Spleen (tissue), 7 donors: ENCODE data around the gene OTX2.

ENCODE experiments used
- POLR2A ChIP-seq, 3 donors: fragments of 450-650 bp; IDR thresholded peaks; one replicate each; pipeline ENCODE4 v1.5.1; 2017; ENCODE audit warnings: antibody characterized with exemption in 3 of 3, mild to moderate bottlenecking in 1 of 3
- TF ChIP-seq, protein P1 (sequence below), 11 experiments: fragments of 200-600 bp in 7 of 11; fragments of 450-650 bp in 4 of 11; sonication (generic) in 4 of 11; IDR thresholded peaks in 8 of 11; conservative IDR thresholded peaks in 3 of 11; 1 replicate in 7 of 11; 2 replicates in 4 of 11; pipeline versions ENCODE4 v1.4.0 to v1.8.0; 2016 to 2021; ENCODE audit warnings: antibody characterized with exemption in 11 of 11, inconsistent platforms in 4 of 11, mild to moderate bottlenecking in 1 of 11
- donor health status: DM: no; HTN: no; CAD: no; lungs with moderate emphysema.
- donor health status: DM: no; HTN: no; CAD: no.
- donor health status: DM: no; HTN: no; CAD: no.

DNA sequence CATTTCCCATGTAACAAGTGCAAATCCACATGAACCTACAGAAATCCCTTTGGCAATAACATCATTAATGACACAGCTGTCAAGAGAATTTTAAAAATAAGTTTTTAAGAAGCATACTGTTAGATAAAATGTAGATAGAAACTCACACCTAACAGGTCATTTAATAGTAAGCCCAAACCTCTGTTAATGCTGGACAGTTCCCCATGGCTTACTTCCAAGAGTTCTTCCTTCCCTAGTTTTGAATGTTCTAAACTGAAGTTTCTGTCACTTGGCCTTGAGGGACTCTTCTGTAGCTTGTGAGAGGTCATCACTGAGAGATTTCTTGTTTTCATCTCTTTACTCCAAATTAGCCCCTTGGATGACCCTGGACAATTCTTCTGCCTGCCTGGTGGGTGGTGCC lies 22.7 kb downstream of the OTX2 start:
- no peak for TF ChIP-seq POLR2A (IDR thresholded peaks at IDR 0.05)
- TF ChIP-seq, protein P1, sequence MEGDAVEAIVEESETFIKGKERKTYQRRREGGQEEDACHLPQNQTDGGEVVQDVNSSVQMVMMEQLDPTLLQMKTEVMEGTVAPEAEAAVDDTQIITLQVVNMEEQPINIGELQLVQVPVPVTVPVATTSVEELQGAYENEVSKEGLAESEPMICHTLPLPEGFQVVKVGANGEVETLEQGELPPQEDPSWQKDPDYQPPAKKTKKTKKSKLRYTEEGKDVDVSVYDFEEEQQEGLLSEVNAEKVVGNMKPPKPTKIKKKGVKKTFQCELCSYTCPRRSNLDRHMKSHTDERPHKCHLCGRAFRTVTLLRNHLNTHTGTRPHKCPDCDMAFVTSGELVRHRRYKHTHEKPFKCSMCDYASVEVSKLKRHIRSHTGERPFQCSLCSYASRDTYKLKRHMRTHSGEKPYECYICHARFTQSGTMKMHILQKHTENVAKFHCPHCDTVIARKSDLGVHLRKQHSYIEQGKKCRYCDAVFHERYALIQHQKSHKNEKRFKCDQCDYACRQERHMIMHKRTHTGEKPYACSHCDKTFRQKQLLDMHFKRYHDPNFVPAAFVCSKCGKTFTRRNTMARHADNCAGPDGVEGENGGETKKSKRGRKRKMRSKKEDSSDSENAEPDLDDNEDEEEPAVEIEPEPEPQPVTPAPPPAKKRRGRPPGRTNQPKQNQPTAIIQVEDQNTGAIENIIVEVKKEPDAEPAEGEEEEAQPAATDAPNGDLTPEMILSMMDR (IDR thresholded peaks at IDR 0.05 in 8 of 11, conservative IDR thresholded peaks at IDR 0.05 in 3 of 11) = no peak
